OCI-LY3 (cell line): ENCODE data around the gene CNIH3.

Source experiments
- H2AFZ ChIP-seq: fragments of 200-600, 300-600 bp; shearing (Covaris generic); 2 replicates; pipeline ENCODE4 v1.6.0; 2014; ENCODE audit warnings: antibody characterized with exemption, low read depth, low read length
- H3K27ac ChIP-seq: fragments of 200-600, 300-600 bp; sonication (generic); 2 replicates; pipeline ENCODE4 v1.5.1; 2014; ENCODE audit warnings: mild to moderate bottlenecking, low read length, moderate library complexity, mixed read lengths
- H3K27me3 ChIP-seq: fragments of 200-600, 300-600 bp; sonication (generic); 2 replicates; pipeline ENCODE4 v1.6.1; 2014; ENCODE audit warnings: low read depth, low read length, mixed read lengths
- H3K36me3 ChIP-seq: fragments of 200-600, 300-600 bp; sonication (generic); replicated peaks from 2 replicates; pipeline ENCODE3; 2014; ENCODE audit warnings: low read depth, low read length, mixed read lengths
- H3K4me1 ChIP-seq: fragments of 300-600, 200-600 bp; sonication (generic); 2 replicates; pipeline ENCODE4 v1.6.1; 2014; ENCODE audit warnings: low read length, mixed read lengths
- H3K4me2 ChIP-seq: fragments of 200-600, 300-600 bp; sonication (generic); 2 replicates; pipeline ENCODE4 v1.6.1; 2014; ENCODE audit warnings: low read length, mixed read lengths
- H3K4me3 ChIP-seq: fragments of 300-600, 200-600 bp; sonication (generic); 2 replicates; pipeline ENCODE4 v1.5.1; 2014; ENCODE audit warnings: antibody characterized with exemption, mild to moderate bottlenecking, low read length, moderate library complexity
- H3K79me2 ChIP-seq: fragments of 300-600, 200-600 bp; shearing (Covaris generic); 2 replicates; pipeline ENCODE4 v1.6.1; 2014; ENCODE audit warnings: mild to moderate bottlenecking, low read length, mixed read lengths
- H3K9ac ChIP-seq: fragments of 300-600, 200-600 bp; shearing (Covaris generic); 2 replicates; pipeline ENCODE4 v1.6.0; 2014; ENCODE audit warnings: mild to moderate bottlenecking, low read length, moderate library complexity
- H3K9me3 ChIP-seq: fragments of 200-600, 300-600 bp; shearing (Covaris generic); 2 replicates; pipeline ENCODE4 v1.6.1; 2014; ENCODE audit warnings: low read length, mixed read lengths; ENCODE audit not compliant: insufficient read depth
- H4K20me1 ChIP-seq: fragments of 200-600, 300-600 bp; sonication (generic); 2 replicates; pipeline ENCODE4 v1.6.1; 2016; ENCODE audit warnings: low read length, mixed read lengths; ENCODE audit not compliant: insufficient read depth
- EZH2phosphoT487 ChIP-seq: fragments of 200-600 bp; shearing (Covaris generic); IDR thresholded peaks from 2 replicates; pipeline ENCODE4 v1.6.1; 2018; ENCODE audit warnings: antibody characterized with exemption, mixed run types, low read depth
- TF ChIP-seq, protein P1 (sequence below): fragments of 200-600, 300-600 bp; sonication (generic); IDR thresholded peaks from 2 replicates; pipeline ENCODE4 v1.5.1; 2014; ENCODE audit warnings: antibody characterized with exemption, low read length, low read depth

The CNIH3 gene

DNA sequence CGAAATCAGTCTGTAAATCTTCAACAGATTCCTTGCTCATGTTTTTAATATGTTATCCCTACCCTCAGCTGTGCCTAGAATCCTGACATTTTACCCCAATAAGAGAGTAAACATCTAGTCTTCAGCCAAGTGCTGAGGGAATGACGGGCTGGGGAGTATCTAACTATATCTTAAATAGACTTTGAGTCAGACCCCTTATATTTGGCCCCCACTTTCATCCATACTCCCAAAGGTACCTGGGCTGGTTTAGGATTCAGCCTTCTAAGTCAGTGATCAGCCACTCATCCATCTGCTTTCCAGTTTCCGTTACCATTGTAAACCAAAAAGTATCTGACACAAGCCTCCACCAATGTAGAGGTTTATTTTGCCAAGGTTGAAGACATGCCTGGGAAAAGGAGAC lies 36.1 kb upstream of the CNIH3 start:
- no peak overlapping the region for H3K4me3 ChIP-seq
- TF ChIP-seq EZH2phosphoT487: no peak
- TF ChIP-seq, protein P1, sequence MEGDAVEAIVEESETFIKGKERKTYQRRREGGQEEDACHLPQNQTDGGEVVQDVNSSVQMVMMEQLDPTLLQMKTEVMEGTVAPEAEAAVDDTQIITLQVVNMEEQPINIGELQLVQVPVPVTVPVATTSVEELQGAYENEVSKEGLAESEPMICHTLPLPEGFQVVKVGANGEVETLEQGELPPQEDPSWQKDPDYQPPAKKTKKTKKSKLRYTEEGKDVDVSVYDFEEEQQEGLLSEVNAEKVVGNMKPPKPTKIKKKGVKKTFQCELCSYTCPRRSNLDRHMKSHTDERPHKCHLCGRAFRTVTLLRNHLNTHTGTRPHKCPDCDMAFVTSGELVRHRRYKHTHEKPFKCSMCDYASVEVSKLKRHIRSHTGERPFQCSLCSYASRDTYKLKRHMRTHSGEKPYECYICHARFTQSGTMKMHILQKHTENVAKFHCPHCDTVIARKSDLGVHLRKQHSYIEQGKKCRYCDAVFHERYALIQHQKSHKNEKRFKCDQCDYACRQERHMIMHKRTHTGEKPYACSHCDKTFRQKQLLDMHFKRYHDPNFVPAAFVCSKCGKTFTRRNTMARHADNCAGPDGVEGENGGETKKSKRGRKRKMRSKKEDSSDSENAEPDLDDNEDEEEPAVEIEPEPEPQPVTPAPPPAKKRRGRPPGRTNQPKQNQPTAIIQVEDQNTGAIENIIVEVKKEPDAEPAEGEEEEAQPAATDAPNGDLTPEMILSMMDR: no peak
- no peak overlapping the region for H3K4me2 ChIP-seq
- H3K36me3 ChIP-seq: no peaks in the 10 kb centered on the region
- H3K27me3 ChIP-seq: peaks cover 11% of the 10 kb centered on the region; the same call in 1 of the 2 replicates
- H3K4me1 ChIP-seq: no peaks in the 10 kb centered on the region
- H3K79me2 ChIP-seq: no peaks in the 10 kb centered on the region
- no peaks in the 10 kb centered on the region for H3K9me3 ChIP-seq
- H2AFZ ChIP-seq: no peak overlapping the region
- no peaks in the 10 kb centered on the region for H4K20me1 ChIP-seq
- no peak overlapping the region for H3K27ac ChIP-seq
- no peak overlapping the region for H3K9ac ChIP-seq

DNA sequence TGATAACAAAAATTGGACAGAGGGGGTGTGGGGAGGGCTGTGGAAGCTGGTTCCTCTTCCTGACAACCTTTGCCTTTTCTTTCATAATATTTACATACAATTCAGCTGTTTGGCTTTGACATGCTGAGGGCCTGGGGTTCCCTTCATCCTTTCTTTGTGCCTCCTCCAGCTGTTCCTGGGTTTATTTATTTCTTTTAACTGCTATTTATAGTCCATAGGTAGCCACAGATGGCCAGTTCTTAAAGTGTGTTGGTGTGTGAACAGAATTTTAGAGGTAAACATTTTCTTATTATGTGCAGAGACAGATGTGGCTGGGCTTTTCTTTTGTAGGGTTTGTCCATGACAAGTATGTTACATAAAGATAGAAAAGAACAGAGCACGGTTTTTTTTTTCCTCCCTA lies 34.1 kb upstream of the CNIH3 start:
- no peak overlapping the region for H3K9ac ChIP-seq
- no peaks in the 10 kb centered on the region for H3K9me3 ChIP-seq
- no peak for TF ChIP-seq EZH2phosphoT487
- TF ChIP-seq, protein P1: no peak
- no peaks in the 10 kb centered on the region for H3K79me2 ChIP-seq
- no peak overlapping the region for H3K4me2 ChIP-seq
- H3K27ac ChIP-seq: no peak overlapping the region
- no peaks in the 10 kb centered on the region for H4K20me1 ChIP-seq
- no peak overlapping the region for H2AFZ ChIP-seq
- H3K4me3 ChIP-seq: no peak overlapping the region
- H3K27me3 ChIP-seq: peaks cover 11% of the 10 kb centered on the region; the same call in 1 of the 2 replicates
- H3K36me3 ChIP-seq: no peaks in the 10 kb centered on the region
- no peaks in the 10 kb centered on the region for H3K4me1 ChIP-seq

DNA sequence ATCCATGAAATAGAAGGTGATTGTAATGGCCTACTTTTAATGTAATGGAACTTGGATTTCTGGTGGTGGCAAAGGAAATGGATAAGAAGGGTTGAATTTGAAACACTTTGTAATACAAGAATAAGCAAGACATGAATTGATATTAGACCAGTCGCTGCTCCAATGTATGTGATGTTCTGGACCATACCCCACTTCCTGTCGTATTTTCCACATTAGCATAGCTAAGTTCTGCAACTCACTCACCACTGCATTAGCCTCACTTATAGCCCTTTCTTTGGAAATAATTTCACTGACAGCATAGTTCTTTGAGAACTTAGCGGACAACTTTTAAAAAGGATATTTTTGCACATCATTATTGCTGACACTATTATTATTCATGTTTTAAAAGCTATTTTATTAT lies 32.3 kb upstream of the CNIH3 start:
- H3K4me3 ChIP-seq: no peak overlapping the region
- H2AFZ ChIP-seq: no peak overlapping the region
- H3K4me2 ChIP-seq: no peak overlapping the region
- no peak for TF ChIP-seq EZH2phosphoT487
- TF ChIP-seq, protein P1: no peak
- no peaks in the 10 kb centered on the region for H3K36me3 ChIP-seq
- H3K79me2 ChIP-seq: no peaks in the 10 kb centered on the region
- H3K9ac ChIP-seq: no peak overlapping the region
- H3K27ac ChIP-seq: no peak overlapping the region
- H3K4me1 ChIP-seq: no peaks in the 10 kb centered on the region
- peaks cover 4% of the 10 kb centered on the region; the same call in 1 of the 2 replicates for H3K27me3 ChIP-seq
- no peaks in the 10 kb centered on the region for H4K20me1 ChIP-seq
- no peaks in the 10 kb centered on the region for H3K9me3 ChIP-seq

DNA sequence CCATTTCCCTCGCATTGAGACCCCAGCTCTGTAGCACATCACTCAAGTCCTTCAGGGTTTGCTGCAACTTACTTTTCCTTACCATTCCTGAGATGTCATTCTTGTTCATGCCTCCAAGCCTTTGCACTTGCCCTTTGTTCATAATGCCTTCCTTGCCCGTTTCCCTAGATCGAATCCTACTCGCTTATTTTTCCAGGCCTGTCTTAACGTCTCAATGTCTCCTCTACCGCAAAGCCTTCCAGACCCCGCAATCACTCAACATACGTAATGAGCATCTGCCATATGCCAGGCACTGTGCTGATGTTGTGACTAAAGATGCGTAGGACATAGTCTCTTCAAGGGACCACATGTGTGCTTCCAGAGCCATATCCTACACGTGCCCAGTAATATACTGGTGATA lies 31.1 kb upstream of the CNIH3 start:
- H3K4me3 ChIP-seq: no peak overlapping the region
- H3K4me2 ChIP-seq: no peak overlapping the region
- H3K27me3 ChIP-seq: no peaks in the 10 kb centered on the region
- H3K9me3 ChIP-seq: no peaks in the 10 kb centered on the region
- no peak overlapping the region for H3K27ac ChIP-seq
- H4K20me1 ChIP-seq: no peaks in the 10 kb centered on the region
- H3K36me3 ChIP-seq: no peaks in the 10 kb centered on the region
- H3K79me2 ChIP-seq: no peaks in the 10 kb centered on the region
- no peak overlapping the region for H3K9ac ChIP-seq
- no peaks in the 10 kb centered on the region for H3K4me1 ChIP-seq
- TF ChIP-seq, protein P1: no peak
- TF ChIP-seq EZH2phosphoT487: no peak
- H2AFZ ChIP-seq: no peak overlapping the region
